GM06990 (cell line): ENCODE data around the gene KLHL22.

ENCODE experiments used
- DNase-seq: peaks from one replicate; pipeline ENCODE4 v3.0.0-alpha.2; 2011; ENCODE audit not compliant: insufficient read length; ENCODE audit errors: extremely low read depth
- H3K27me3 ChIP-seq: replicated peaks from 2 replicates; pipeline ENCODE4 v1.6.0; 2011; ENCODE audit warnings: low read length; ENCODE audit not compliant: control insufficient read depth, insufficient read depth
- H3K36me3 ChIP-seq: 2 replicates; pipeline ENCODE4 v1.5.1; 2011; ENCODE audit warnings: low read length; ENCODE audit not compliant: control insufficient read depth, insufficient read depth
- H3K4me3 ChIP-seq: replicated peaks from 2 replicates; pipeline ENCODE4 v1.5.1; 2011; ENCODE audit warnings: low read depth, mild to moderate bottlenecking, control low read depth, low read length
- TF ChIP-seq, protein P1 (sequence below): IDR thresholded peaks from 2 replicates; pipeline ENCODE4 v1.5.1; 2011; ENCODE audit warnings: low read length, control low read depth, mild to moderate bottlenecking, inconsistent platforms; ENCODE audit not compliant: insufficient read depth, poor library complexity, severe bottlenecking

The KLHL22 gene

DNA sequence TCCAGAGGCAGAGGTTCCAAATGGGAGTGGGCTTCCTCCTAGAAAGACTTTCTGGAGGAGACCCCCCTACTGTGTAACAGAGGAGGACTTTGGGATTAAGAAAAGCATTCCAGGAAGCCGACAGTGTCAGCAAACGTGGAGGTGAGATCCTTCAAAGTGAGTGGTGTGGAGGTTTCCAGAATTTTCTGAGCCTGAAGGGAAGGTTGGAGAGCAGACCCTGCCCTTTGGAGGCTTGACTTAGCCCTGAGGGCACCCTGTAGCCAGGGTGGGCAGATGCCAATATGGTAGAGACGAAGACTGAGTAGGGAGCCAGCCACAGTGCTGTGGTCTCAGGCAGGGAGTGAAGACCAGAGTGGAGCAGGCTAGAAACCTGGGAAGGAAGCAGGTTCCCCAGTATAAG, 1.8 kb upstream of the KLHL22 start:
- DNase-seq: no peak
- Histone ChIP-seq H3K4me3 (no peak overlapping the region), H3K36me3 (no peaks in the 10 kb centered on the region), H3K27me3 (no peaks in the 10 kb centered on the region)
- TF ChIP-seq, protein P1, sequence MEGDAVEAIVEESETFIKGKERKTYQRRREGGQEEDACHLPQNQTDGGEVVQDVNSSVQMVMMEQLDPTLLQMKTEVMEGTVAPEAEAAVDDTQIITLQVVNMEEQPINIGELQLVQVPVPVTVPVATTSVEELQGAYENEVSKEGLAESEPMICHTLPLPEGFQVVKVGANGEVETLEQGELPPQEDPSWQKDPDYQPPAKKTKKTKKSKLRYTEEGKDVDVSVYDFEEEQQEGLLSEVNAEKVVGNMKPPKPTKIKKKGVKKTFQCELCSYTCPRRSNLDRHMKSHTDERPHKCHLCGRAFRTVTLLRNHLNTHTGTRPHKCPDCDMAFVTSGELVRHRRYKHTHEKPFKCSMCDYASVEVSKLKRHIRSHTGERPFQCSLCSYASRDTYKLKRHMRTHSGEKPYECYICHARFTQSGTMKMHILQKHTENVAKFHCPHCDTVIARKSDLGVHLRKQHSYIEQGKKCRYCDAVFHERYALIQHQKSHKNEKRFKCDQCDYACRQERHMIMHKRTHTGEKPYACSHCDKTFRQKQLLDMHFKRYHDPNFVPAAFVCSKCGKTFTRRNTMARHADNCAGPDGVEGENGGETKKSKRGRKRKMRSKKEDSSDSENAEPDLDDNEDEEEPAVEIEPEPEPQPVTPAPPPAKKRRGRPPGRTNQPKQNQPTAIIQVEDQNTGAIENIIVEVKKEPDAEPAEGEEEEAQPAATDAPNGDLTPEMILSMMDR: no peak

DNA sequence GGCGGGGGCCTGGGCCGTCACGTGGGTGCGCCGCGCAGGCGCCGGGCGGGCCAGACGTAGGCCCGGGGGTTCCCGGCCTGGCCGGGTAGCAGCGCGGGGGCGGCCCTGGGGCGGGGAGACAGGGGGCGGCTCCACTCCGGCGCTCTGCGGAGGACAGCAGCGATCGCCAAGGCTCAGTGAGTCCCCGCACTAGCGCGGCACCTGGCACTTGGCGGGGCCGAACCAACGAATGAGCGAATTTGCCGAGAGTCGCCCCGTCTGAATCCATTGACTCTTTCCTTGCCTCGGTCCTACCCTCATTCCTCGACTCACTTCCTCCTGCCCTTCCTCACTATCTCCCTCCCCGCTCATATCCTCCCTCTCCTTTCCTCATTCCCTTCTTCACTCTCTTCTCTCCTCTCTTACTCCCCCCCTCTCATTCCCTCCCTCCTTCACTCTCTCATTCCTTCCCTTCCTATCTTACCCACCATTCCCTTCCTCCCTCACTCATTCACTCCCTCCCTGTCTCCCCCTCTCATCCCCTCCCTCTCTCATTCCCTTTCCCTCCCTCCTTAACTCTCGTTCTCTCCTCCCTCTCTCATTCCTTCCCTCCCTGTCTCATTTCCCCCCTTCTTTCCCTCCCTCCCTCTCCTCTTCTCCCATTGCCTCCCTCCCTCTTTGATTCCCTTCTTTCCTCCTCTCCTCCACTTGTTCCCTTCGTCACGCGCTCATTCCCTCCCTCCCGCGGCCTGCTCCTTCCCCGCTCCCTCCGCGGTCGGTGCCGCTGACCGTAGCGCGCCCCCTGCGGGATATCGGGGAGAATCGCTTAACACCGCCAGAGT, 476 bp upstream of the KLHL22 start:
- H3K4me3 ChIP-seq: peak overlapping the region; percentile 73
- H3K27me3 ChIP-seq: no peaks in the 10 kb centered on the region
- DNase-seq: peak; percentile 97
- TF ChIP-seq, protein P1: peak; percentile 86
- no peaks in the 10 kb centered on the region for H3K36me3 ChIP-seq

DNA sequence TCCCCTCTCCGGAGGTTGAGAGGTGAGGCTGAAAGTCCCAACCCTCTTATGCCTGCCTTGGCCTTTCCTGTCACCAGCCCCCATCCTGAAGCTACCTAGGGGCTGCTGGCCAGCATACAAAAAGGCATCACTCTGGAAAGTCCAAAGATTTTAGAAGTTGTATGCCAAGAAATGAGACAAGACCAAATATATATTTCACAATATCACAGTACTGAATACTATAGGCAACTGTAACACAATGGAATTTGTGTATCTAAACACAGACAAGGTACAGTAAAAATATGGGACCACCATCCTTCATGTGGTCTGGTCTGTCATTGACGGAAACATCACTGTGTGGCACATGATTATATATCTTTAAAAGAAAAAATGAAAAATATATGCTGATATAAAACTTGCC, 4.2 kb downstream of the KLHL22 start:
- DNase-seq: no peak
- TF ChIP-seq, protein P1: no peak
- no peak overlapping the region for H3K4me3 ChIP-seq
- peaks cover 3% of the 10 kb centered on the region for H3K36me3 ChIP-seq
- no peaks in the 10 kb centered on the region for H3K27me3 ChIP-seq

DNA sequence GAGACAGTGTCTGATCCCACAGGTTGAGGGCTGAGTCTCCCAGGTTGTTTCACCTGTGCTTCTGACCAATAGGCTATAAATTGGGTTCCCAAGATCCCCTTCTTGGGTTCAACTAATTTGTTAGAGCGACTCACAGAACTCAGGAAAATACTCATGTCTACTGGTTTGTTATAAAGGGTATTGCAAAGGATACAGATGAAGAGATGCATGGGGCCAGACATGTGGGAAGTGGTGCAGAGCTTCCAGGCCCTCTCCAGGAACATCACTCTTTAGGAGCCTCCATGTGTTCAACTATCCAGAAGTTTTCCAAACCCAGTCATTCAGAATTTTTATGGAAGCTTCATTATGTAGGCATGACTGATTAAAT, 4.7 kb downstream of the KLHL22 start:
- Histone ChIP-seq H3K36me3 (peaks cover 3% of the 10 kb centered on the region), H3K27me3 (no peaks in the 10 kb centered on the region), H3K4me3 (no peak overlapping the region)
- TF ChIP-seq, protein P1: no peak
- no peak for DNase-seq

DNA sequence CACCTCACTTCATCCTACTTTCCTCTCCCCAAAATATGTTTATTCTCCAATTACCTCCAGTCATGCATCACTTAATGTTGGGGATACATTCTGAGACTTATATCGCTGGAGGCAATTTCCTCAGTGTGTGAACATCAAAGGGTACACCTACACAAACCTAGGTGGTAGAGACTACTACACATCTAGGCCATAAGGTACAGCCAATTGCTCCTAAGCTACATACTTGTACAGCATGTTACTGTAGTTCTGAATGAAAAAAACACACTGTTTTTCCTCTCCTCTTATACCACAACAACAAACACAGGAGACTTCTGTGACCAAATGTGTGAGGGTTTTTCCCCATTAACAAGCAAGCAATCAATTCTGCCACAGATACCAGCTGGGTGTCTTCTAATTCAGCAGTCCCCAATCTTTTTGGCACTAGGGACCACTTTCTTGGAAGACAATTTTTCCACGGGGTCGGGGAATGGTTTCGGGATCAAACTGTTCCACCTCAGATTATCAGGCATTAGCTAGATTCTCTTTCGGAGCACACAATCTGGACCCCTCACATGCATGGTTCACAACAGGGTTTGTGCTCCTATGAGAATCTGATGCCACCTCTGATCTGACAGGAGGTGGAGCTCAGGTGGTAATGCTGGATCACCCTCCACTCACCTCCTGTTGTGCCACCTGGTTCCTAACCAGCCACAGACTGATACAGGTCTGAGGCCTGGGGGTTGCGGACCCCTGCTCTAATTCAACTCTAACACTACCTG, 5.2 kb downstream of the KLHL22 start:
- TF ChIP-seq, protein P1: no peak
- no peak overlapping the region for H3K4me3 ChIP-seq
- H3K36me3 ChIP-seq: peaks cover 3% of the 10 kb centered on the region
- no peak for DNase-seq
- no peaks in the 10 kb centered on the region for H3K27me3 ChIP-seq
